Stimulated activated CD8-positive, alpha-beta memory T cell treated with anti-CD3 and anti-CD28 coated beads, Interleukin-7, amount 100 ng/mL, for 4 hours (primary cell): ENCODE measurements around the gene PLEKHA7.
"Not testable (repeated sequence)": the region's sequence is repeated elsewhere in the genome, so short reads cannot be mapped to it uniquely, and the experiment has no call there.

ENCODE experiments used
- DNase-seq, 2 donors: peaks; one replicate each; pipeline ENCODE4 v3.0.0-alpha.2; 2020; ENCODE audit warnings: low read depth in 2 of 2

PLEKHA7 gene

GRCh38 chr11:16880184-16880801, 133.9 kb downstream of the PLEKHA7 start:
- DNase-seq, result no peak

GRCh38 chr11:16879690-16880089, 134.5 kb downstream of the PLEKHA7 start:
- DNase-seq, result no peak

- no peak for DNase-seq
Observed at GRCh38 chr11:16876837-16877236, 137.4 kb downstream of the PLEKHA7 start.

- DNase-seq, result no peak
Observed at GRCh38 chr11:16876053-16876752, 138.0 kb downstream of the PLEKHA7 start.

GRCh38 chr11:16874275-16874975, 139.8 kb downstream of the PLEKHA7 start:
- no peak for DNase-seq

GRCh38 chr11:16873289-16873688, 140.9 kb downstream of the PLEKHA7 start:
- no peak for DNase-seq

GRCh38 chr11:16871368-16871767, 142.8 kb downstream of the PLEKHA7 start:
- DNase-seq, result no peak

GRCh38 chr11:16867097-16867496, 147.1 kb downstream of the PLEKHA7 start:
- no peak for DNase-seq

GRCh38 chr11:16864428-16864827, 149.8 kb downstream of the PLEKHA7 start:
- DNase-seq, result not testable (repeated sequence)

GRCh38 chr11:16863389-16863788, 150.8 kb downstream of the PLEKHA7 start:
- no peak for DNase-seq

GRCh38 chr11:16862726-16863125, 151.5 kb downstream of the PLEKHA7 start:
- no peak for DNase-seq

- no peak for DNase-seq
Observed at GRCh38 chr11:16861862-16862261, 152.4 kb downstream of the PLEKHA7 start.

GRCh38 chr11:16860617-16861016, 153.6 kb downstream of the PLEKHA7 start:
- no peak for DNase-seq

GRCh38 chr11:16859651-16860050, 154.6 kb downstream of the PLEKHA7 start:
- no peak for DNase-seq

GRCh38 chr11:16857186-16857585, 157.0 kb downstream of the PLEKHA7 start:
- no peak for DNase-seq

- no peak for DNase-seq
Observed at GRCh38 chr11:16856022-16856471, 158.2 kb downstream of the PLEKHA7 start.

- no peak for DNase-seq
Observed at GRCh38 chr11:16854979-16855378, 159.2 kb downstream of the PLEKHA7 start.

GRCh38 chr11:16853859-16854258, 160.4 kb downstream of the PLEKHA7 start:
- DNase-seq, result no peak

- no peak for DNase-seq
Observed at GRCh38 chr11:16853266-16853665, 160.9 kb downstream of the PLEKHA7 start.

GRCh38 chr11:16846305-16846704, 167.9 kb downstream of the PLEKHA7 start:
- DNase-seq, result no peak

- no peak for DNase-seq
Observed at GRCh38 chr11:16844268-16844771, 169.9 kb downstream of the PLEKHA7 start.

- DNase-seq, result no peak
Observed at GRCh38 chr11:16843294-16843693, 170.9 kb downstream of the PLEKHA7 start.

GRCh38 chr11:16841984-16842383, 172.2 kb downstream of the PLEKHA7 start:
- DNase-seq, result no peak
